PC-3 (cell line): ENCODE measurements around the gene MAP3K20. TPM values are rescaled to one million over a fixed set of nuclear protein-coding genes. Genes with fewer than 3 reads are reported as not detected.
"Not testable (repeated sequence)": the region's sequence is repeated elsewhere in the genome, so short reads cannot be mapped to it uniquely, and the experiment has no call there.

Experiments
- ATAC-seq: fragments of 200-7000 bp; cut with Tn5 transposase; 2 replicates; pipeline ENCODE4 v1.9.1; 2020; ENCODE audit warnings: mild to moderate bottlenecking, moderate library complexity
- BruUV-seq: library from RNA; stranded (reverse); fragments of 400-500 nt; replicated peaks from 2 replicates; lab custom pipeline; 2021; lab: Mats Ljungman, UMichigan
- CTCF ChIA-PET: fragments of 300-600 bp; sonication (Branson Sonifier 250); formaldehyde crosslinking; loops from one replicate; lab custom pipeline; 2022; ENCODE audit warnings: antibody characterized with exemption; lab: Charles Lee
- POLR2A ChIA-PET: fragments of 300-600 bp; sonication (Branson Sonifier 250); formaldehyde crosslinking; loops from one replicate; lab custom pipeline; 2022; ENCODE audit warnings: antibody characterized with exemption; ENCODE audit not compliant: unreplicated experiment; lab: Charles Lee
- DNase-seq: peaks from one replicate; pipeline ENCODE4 v3.0.0-alpha.2; 2015
- H2AFZ ChIP-seq: fragments of 300-600 bp; sonication (generic); 2 replicates; pipeline ENCODE4 v1.6.0; 2016; ENCODE audit warnings: antibody characterized with exemption, low read length
- H3F3A ChIP-seq: fragments of 300-600 bp; sonication (generic); one replicate; pipeline ENCODE4 v1.6.0; 2017; ENCODE audit warnings: antibody characterized with exemption, low read length, control low read depth, mild to moderate bottlenecking; ENCODE audit not compliant: unreplicated experiment
- H3K27ac ChIP-seq: fragments of 300-600 bp; sonication (generic); 2 replicates; pipeline ENCODE4 v1.5.1; 2016; ENCODE audit warnings: mild to moderate bottlenecking, low read length
- H3K27me3 ChIP-seq: fragments of 300-600 bp; sonication (generic); 2 replicates; pipeline ENCODE4 v1.6.1; 2016; ENCODE audit warnings: low read length, mixed read lengths
- H3K36me3 ChIP-seq: fragments of 300-600 bp; sonication (generic); 2 replicates; pipeline ENCODE4 v1.6.1; 2016; ENCODE audit warnings: low read depth, mixed run types, low read length, mixed read lengths
- H3K4me1 ChIP-seq: fragments of 300-600 bp; sonication (generic); 2 replicates; pipeline ENCODE4 v1.5.1; 2016; ENCODE audit warnings: low read length; ENCODE audit not compliant: insufficient read depth
- H3K4me2 ChIP-seq: fragments of 300-600 bp; sonication (generic); 2 replicates; pipeline ENCODE4 v1.6.0; 2016; ENCODE audit warnings: low read length
- H3K4me3 ChIP-seq: fragments of 300-600 bp; sonication (generic); 2 replicates; pipeline ENCODE4 v1.5.1; 2016; ENCODE audit warnings: mild to moderate bottlenecking, low read length, mixed read lengths
- H3K79me2 ChIP-seq: fragments of 300-600 bp; sonication (generic); 2 replicates; pipeline ENCODE4 v1.6.1; 2017; ENCODE audit warnings: low read length, mixed read lengths
- H3K9ac ChIP-seq: fragments of 300-600 bp; sonication (generic); 2 replicates; pipeline ENCODE4 v1.6.0; 2016; ENCODE audit warnings: mild to moderate bottlenecking, low read length
- H3K9me2 ChIP-seq: fragments of 300-600 bp; sonication (generic); replicated peaks from 2 replicates; pipeline ENCODE4 v1.6.1; 2016; ENCODE audit warnings: mixed run types, low read length, mixed read lengths
- H3K9me3 ChIP-seq: fragments of 300-600 bp; sonication (generic); 2 replicates; pipeline ENCODE4 v1.6.1; 2016; ENCODE audit warnings: low read length, mixed read lengths
- H4K20me1 ChIP-seq: fragments of 300-600 bp; sonication (generic); 2 replicates; pipeline ENCODE4 v1.6.1; 2016; ENCODE audit warnings: low read length, mixed read lengths
- CTCF ChIP-seq: fragments of 300-600 bp; sonication (generic); conservative IDR thresholded peaks from 2 replicates; pipeline ENCODE4 v1.5.1; 2017; ENCODE audit warnings: antibody characterized with exemption, low read depth, mild to moderate bottlenecking, low read length
- EZH2 ChIP-seq: fragments of 300-600 bp; sonication (generic); IDR thresholded peaks from one replicate; pipeline ENCODE4 v1.6.1; 2017; ENCODE audit warnings: antibody characterized with exemption, mild to moderate bottlenecking, low read length; ENCODE audit not compliant: unreplicated experiment
- EZH2phosphoT487 ChIP-seq: fragments of 300-600 bp; sonication (generic); IDR thresholded peaks from 2 replicates; pipeline ENCODE4 v1.6.1; 2018; ENCODE audit warnings: mild to moderate bottlenecking, antibody characterized with exemption, low read length, borderline replicate concordance
- intact Hi-C: fragments of 100-400 bp; cut with micrococcal nuclease; formaldehyde crosslinking; loops from 2 replicates; pipeline ENCODE4 v1.9.0; 2023
- total RNA-seq: library from RNA; depleted of rRNA; stranded (reverse); fragments of >200 nt; gene quantifications from 2 replicates; pipeline ENCODE4 v1.2.3, GENCODE V29; 2014

The MAP3K20 gene
- total RNA-seq, 1 experiment from 2014 or later: 29.8 TPM

GRCh38 chr2:173165443-173166238 lies 90.0 kb downstream of the MAP3K20 start:
- 0 out of 2 replicates have a peak, but pooled peaks cover 3% of the 10 kb centered on the region for H3K36me3 ChIP-seq
- no peaks in the 10 kb centered on the region for H3F3A ChIP-seq
- DNase-seq (no peak), ATAC-seq (no peak)
- no peaks in the 10 kb centered on the region for H4K20me1 ChIP-seq
- BruUV-seq: no TSS peak
- TF ChIP-seq EZH2 (no peak), CTCF (no peak), EZH2phosphoT487 (no peak)
- no peak overlapping the region for H2AFZ ChIP-seq
- no peak overlapping the region for H3K4me3 ChIP-seq
- H3K79me2 ChIP-seq: peaks cover 26% of the 10 kb centered on the region
- no peaks in the 10 kb centered on the region for H3K9me3 ChIP-seq
- no peaks in the 10 kb centered on the region for H3K27me3 ChIP-seq
- no peak overlapping the region for H3K27ac ChIP-seq
- H3K4me2 ChIP-seq: no peak overlapping the region
- peaks cover 6% of the 10 kb centered on the region for H3K4me1 ChIP-seq
- no peaks in the 10 kb centered on the region for H3K9me2 ChIP-seq
- intact Hi-C loops: no loop called here
- CTCF ChIA-PET: no interaction called here
- H3K9ac ChIP-seq: no peak overlapping the region
- POLR2A ChIA-PET: no interaction called here

DNA sequence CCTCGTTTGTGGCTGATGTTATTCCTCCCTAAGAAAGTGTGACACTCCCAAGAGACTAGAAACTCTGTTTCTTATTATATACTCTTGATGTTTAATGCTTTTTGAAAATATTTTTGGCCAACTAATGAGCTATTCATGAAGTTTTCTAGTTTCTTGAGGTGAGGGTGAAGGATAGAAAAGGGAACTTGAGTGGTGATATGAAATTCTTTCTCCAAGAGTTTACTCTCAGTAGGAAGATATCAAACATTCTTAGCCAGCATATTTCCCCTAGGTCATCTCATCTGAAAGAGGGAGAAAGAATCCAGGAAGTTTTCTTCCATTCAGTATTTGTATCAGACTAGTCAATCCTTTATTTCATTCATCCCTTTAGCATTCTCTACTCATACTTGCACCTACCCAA lies 95.7 kb downstream of the MAP3K20 start:
- Histone ChIP-seq H3K9ac (no peak overlapping the region), H3K79me2 (peaks cover 13% of the 10 kb centered on the region), H3K4me3 (no peak overlapping the region), H3K9me2 (no peaks in the 10 kb centered on the region), H3K27ac (no peak overlapping the region), H4K20me1 (no peaks in the 10 kb centered on the region), H3F3A (peaks cover 3% of the 10 kb centered on the region), H3K27me3 (no peaks in the 10 kb centered on the region), H3K4me2 (no peak overlapping the region), H2AFZ (no peak overlapping the region), H3K4me1 (peaks cover 12% of the 10 kb centered on the region), H3K9me3 (no peaks in the 10 kb centered on the region), H3K36me3 (no peaks in the 10 kb centered on the region)
- intact Hi-C loops: no loop called here
- POLR2A ChIA-PET: no interaction called here
- no TSS peak for BruUV-seq
- DNase-seq (no peak), ATAC-seq (no peak)
- CTCF ChIA-PET: no interaction called here
- TF ChIP-seq CTCF (no peak), EZH2 (no peak), EZH2phosphoT487 (no peak)

DNA sequence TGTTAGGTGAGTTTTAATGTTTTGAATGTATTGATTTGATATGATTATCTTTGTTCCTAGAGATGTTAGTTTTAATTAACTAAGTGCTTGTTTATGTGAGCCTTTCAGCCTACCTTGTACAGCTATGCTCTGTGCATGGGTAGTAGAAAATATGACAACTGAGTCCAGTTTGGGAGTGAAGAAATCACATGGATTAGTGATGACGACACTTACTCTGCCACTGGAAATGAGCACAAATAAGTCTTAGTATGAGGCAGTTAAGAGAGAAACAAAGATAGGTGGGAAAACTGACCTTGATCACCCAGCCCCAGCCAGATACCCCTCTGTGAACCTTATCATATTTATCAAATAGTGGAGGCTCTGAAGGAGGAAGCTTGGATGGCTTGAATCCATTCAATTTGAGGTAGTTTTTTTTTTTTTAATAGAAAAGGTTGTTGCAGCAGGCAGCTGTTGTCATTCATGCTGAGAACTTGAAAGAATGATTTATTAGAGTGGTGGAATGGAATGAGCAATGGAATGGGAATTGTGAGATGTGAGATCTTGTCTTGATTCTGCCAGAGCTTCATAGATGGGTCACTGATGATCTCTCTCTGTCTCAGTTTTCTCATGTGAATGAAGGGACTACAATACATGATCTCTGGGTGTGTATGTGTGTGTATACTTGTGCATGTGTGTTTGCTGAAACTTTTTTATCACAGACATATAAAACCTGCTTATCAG lies 96.4 kb downstream of the MAP3K20 start:
- Histone ChIP-seq H3K27ac (no peak overlapping the region), H3K27me3 (no peaks in the 10 kb centered on the region), H2AFZ (no peak overlapping the region), H3K4me1 (peaks cover 12% of the 10 kb centered on the region), H3K36me3 (no peaks in the 10 kb centered on the region), H3K79me2 (peaks cover 20% of the 10 kb centered on the region), H3F3A (peaks cover 3% of the 10 kb centered on the region), H3K4me2 (no peak overlapping the region), H4K20me1 (no peaks in the 10 kb centered on the region), H3K4me3 (no peak overlapping the region), H3K9me2 (no peaks in the 10 kb centered on the region), H3K9ac (no peak overlapping the region), H3K9me3 (no peaks in the 10 kb centered on the region)
- intact Hi-C loops: no loop called here
- TF ChIP-seq EZH2: no peak
- no peak for TF ChIP-seq CTCF
- TF ChIP-seq EZH2phosphoT487: no peak
- no TSS peak for BruUV-seq
- POLR2A ChIA-PET: no interaction called here
- ATAC-seq: no peak
- CTCF ChIA-PET: no interaction called here
- DNase-seq: no peak

- not testable (repeated sequence) for ATAC-seq
Observed at GRCh38 chr2:173174339-173174738, 98.7 kb downstream of the MAP3K20 start.

More at GRCh38 chr2:173174339-173174738, 98.7 kb downstream of the MAP3K20 start:
- CTCF ChIA-PET, POLR2A ChIA-PET, H3K4me2 ChIP-seq, H4K20me1 ChIP-seq, H3K9me3 ChIP-seq, H3F3A ChIP-seq, DNase-seq, H3K36me3 ChIP-seq, H3K9me2 ChIP-seq, BruUV-seq, H3K27me3 ChIP-seq, H2AFZ ChIP-seq, intact Hi-C loops, H3K4me3 ChIP-seq, H3K9ac ChIP-seq: not testable (repeated sequence)
- peaks cover 12% of the 10 kb centered on the region for H3K4me1 ChIP-seq
- H3K79me2 ChIP-seq: peaks cover 20% of the 10 kb centered on the region
- H3K27ac ChIP-seq: peak overlapping the region; percentile 74
